HL-60/S4 treated with phorbol 12-myristate 13-acetate at 8.2 ng/mL for 4 days and 3 days (cell line): ENCODE measurements around the gene IVL.

Source experiments
- in situ Hi-C: fragments of 300-500 bp; cut with MboI; formaldehyde crosslinking; loops from 2 replicates; pipeline ENCODE4 v1.15.0; 2022; ENCODE audit warnings: low sequenced_read_pairs

Gene IVL

GRCh38 chr1:152946651-152947256 is 38.4 kb downstream of the IVL start, which contains the start of gene SPRR5:
Gene SPRR5 (plus strand): TSS chr1:152947206. CDS start chr1:152948555, 1,349 bp downstream.
- in situ Hi-C loops: no loop called here

GRCh38 chr1:152951711-152952110 is 43.4 kb downstream of the IVL start:
- in situ Hi-C loops: no loop called here

- in situ Hi-C loops: no loop called here
Measured at GRCh38 chr1:152953761-152954160, 45.4 kb downstream of the IVL start.

- in situ Hi-C loops: no loop called here
Measured at GRCh38 chr1:152954436-152954835, 46.1 kb downstream of the IVL start.

GRCh38 chr1:152957561-152957960 is 49.2 kb downstream of the IVL start:
- in situ Hi-C loops: no loop called here

- in situ Hi-C loops: no loop called here
Measured at GRCh38 chr1:152959273-152959672, 50.9 kb downstream of the IVL start.

GRCh38 chr1:152959801-152960451 is 51.6 kb downstream of the IVL start:
- in situ Hi-C loops: no loop called here

GRCh38 chr1:152960452-152961044 is 52.2 kb downstream of the IVL start:
- in situ Hi-C loops: no loop called here
